Heart left ventricle (tissue), 16 donors: ENCODE results near the gene KLHDC7B. TPM values are rescaled to one million over a fixed set of nuclear protein-coding genes. Genes with fewer than 3 reads are reported as not detected.

ENCODE experiments used
- ATAC-seq, 4 donors: fragments of 200-7000 bp; cut with Tn5 transposase; one replicate each; pipeline ENCODE4 v1.9.1; 2020 to 2022; ENCODE audit warnings: moderate library complexity in 4 of 4, mild to moderate bottlenecking in 3 of 4, moderate number of reproducible peaks in 1 of 4
- DNase-seq, 5 donors: peaks; one replicate each; pipeline ENCODE4 v3.0.0-alpha.2; 2020
- H3K27ac ChIP-seq, 12 donors: fragments of 200-600 bp; sonication (generic) in 4 of 12; one replicate each; pipeline versions ENCODE4 v1.5.0 to v1.8.0; 2016 to 2022; ENCODE audit warnings: mild to moderate bottlenecking in 2 of 12
- H3K27me3 ChIP-seq, 9 donors: fragments of 200-600 bp; sonication (generic) in 2 of 9; one replicate each; pipeline versions ENCODE4 v1.5.1 to v1.8.0; 2016 to 2022; ENCODE audit warnings: mild to moderate bottlenecking in 3 of 9
- H3K36me3 ChIP-seq, 9 donors: fragments of 200-600 bp; sonication (generic) in 2 of 9; one replicate each; pipeline versions ENCODE4 v1.5.0 to v1.8.0; 2018 to 2022; ENCODE audit warnings: mild to moderate bottlenecking in 2 of 9
- H3K4me1 ChIP-seq, 12 donors: fragments of 200-600 bp; sonication (generic) in 4 of 12; one replicate each; pipeline versions ENCODE4 v1.5.0 to v1.8.0; 2016 to 2022; ENCODE audit warnings: mild to moderate bottlenecking in 3 of 12
- H3K4me3 ChIP-seq, 12 donors: fragments of 200-600 bp; sonication (generic) in 4 of 12; one replicate each; pipeline versions ENCODE4 v1.5.0 to v1.8.0; 2017 to 2022; ENCODE audit warnings: mild to moderate bottlenecking in 9 of 12, moderate library complexity in 4 of 12
- H3K9me3 ChIP-seq, 12 donors: fragments of 200-600 bp; sonication (generic) in 4 of 12; one replicate each; pipeline versions ENCODE4 v1.5.0 to v1.8.0; 2016 to 2022; ENCODE audit warnings: mild to moderate bottlenecking in 1 of 12
- CTCF ChIP-seq, 12 donors: fragments of 200-600 bp; sonication (generic) in 4 of 12; IDR thresholded peaks; one replicate each; pipeline versions ENCODE4 v1.5.0 to v1.8.0; 2018 to 2022; ENCODE audit warnings: antibody characterized with exemption in 12 of 12, mild to moderate bottlenecking in 5 of 12
- POLR2A ChIP-seq, 2 donors: fragments of 450-650 bp; IDR thresholded peaks; one replicate each; pipeline ENCODE4 v1.6.1; 2017; ENCODE audit warnings: antibody characterized with exemption in 2 of 2, mild to moderate bottlenecking in 2 of 2, moderate library complexity in 2 of 2
- WGBS, 4 donors: extraction: QIAGEN DNeasy Blood & Tissue Kit in 2 of 4; methylation state at CpG; one replicate each; pipeline versions ENCODE4 v1.1.5 to v1.1.7; 2013 to 2018; 5-methylcytosine and 5-hydroxymethylcytosine counted together
- intact Hi-C, 10 donors: fragments of 100-400 bp; cut with DNase I; formaldehyde crosslinking; loops; one replicate each; pipeline versions ENCODE4 v1.11.1 to v1.14.2; 2022
- polyA plus RNA-seq, 2 donors: library from polyadenylated mRNA; stranded (reverse); fragments of 200-250 nt; gene quantifications; one replicate each; pipeline ENCODE4 v1.2.3, GENCODE V29; 2013
- total RNA-seq, 9 donors: library from RNA; depleted of rRNA in 2 of 9; stranded (reverse); fragments of >200 nt in 2 of 9; fragmentation: NEBNext Ultra II Directional in 3 of 9; extraction: Animal tissue kit (Norgen Biotek cat#: 25700) in 3 of 9; gene quantifications; one replicate each; pipeline versions ENCODE4 v1.1.0 to v1.2.4, GENCODE V29; 2016 to 2023
- donor health status: ischemic (EF 13 %, LVEDD 7.1; RV severe dilation, severe dysfunction).
- donor health status: healthy with polysubstance abuse.
- donor health status: DM: no; HTN: yes; CAD: no.
- donor health status: DM: no; HTN: no; CAD: no.
- donor health status: ischemic (EF 25% LVEDD 6.9; RV normal size, moderate dysfunction).
- donor health status: ischemic (EF 25% LVEDD 5.7; RV mildly dilated, moderate dysfunction).
- donor health status: healthy.
- donor health status: DM: yes; HTN: yes; CAD: no.
- donor health status: ischemic (EF 35%, LVEDD 5.7; RV mildly dilated, moderate dysfunction).
- donor health status: nonischemic (EF 11% LVEDD 7.7; RV severe dilation, severe dysfunction).
- donor health status: DM: yes; HTN: yes; CAD: no.
- donor health status: PGD.
- donor health status: ischemic (EF 29% LVEDD 5.4; RV normal size, mild dysfunction).
- donor health status: nonischemic (EF 23%, LVEDD 6.1; RV moderate dilation, normal function).

Gene KLHDC7B
- total and polyA plus RNA-seq, 11 donors = 0.08 to 1.3 (median 0.13) TPM; not detected in 6

- Histone ChIP-seq H3K9me3 (no peaks in the 10 kb centered on the region), H3K27ac (no peak overlapping the region), H3K27me3 (peaks cover 24 to 83% (median 36%) of the 10 kb centered on the region in 9 donors), H3K4me3 (peak overlapping the region in 1 of 12 donors; percentile 26), H3K36me3 (no peaks in the 10 kb centered on the region), H3K4me1 (peaks cover 0 to 66% (median 17%) of the 10 kb centered on the region in 12 donors)
- no peak for DNase-seq
- no peak for ATAC-seq
- intact Hi-C loops = loop anchor here in 2 of 10 donors (5.0 to 10.0 kb wide), 2 partner anchors 65 to 67 kb away; no protein-coding TSS in a partner anchor
- 25 to 38% (median 32%) methylated on average over 23 to 35 of the region's 35 CpGs for WGBS, 4 donors
- TF ChIP-seq POLR2A (IDR thresholded peaks at IDR 0.05) (no peak), CTCF (IDR thresholded peaks at IDR 0.05) (no peak)
These were observed 1.7 kb downstream of the KLHDC7B start for GRCh38 chr22:50547263-50547985.

GRCh38 chr22:50548040-50548920, 2.6 kb downstream of the KLHDC7B start:
- DNase-seq (peak in 1 of 5 donors; percentile 67), ATAC-seq (peak in 2 of 4 donors; percentile 6 to 8)
- peak overlapping the region in 1 of 12 donors; percentile 74 for H3K27ac ChIP-seq
- H3K36me3 ChIP-seq = no peaks in the 10 kb centered on the region
- peaks cover 24 to 83% (median 36%) of the 10 kb centered on the region in 9 donors for H3K27me3 ChIP-seq
- H3K4me3 ChIP-seq = peak overlapping the region in 10 of 12 donors; percentile 16 to 65 (median 36)
- peaks cover 0 to 58% (median 17%) of the 10 kb centered on the region in 12 donors for H3K4me1 ChIP-seq
- intact Hi-C loops = loop anchor here in 2 of 10 donors (5.0 to 10.0 kb wide), 2 partner anchors 64 to 67 kb away; no protein-coding TSS in a partner anchor
- no peaks in the 10 kb centered on the region for H3K9me3 ChIP-seq
- WGBS, 4 donors = 9 to 15% (median 10%) methylated on average over 18 to 56 of the region's 56 CpGs
- TF ChIP-seq CTCF (IDR thresholded peaks at IDR 0.05) (peak in 1 of 12 donors; percentile 8), POLR2A (IDR thresholded peaks at IDR 0.05) (no peak)

DNA sequence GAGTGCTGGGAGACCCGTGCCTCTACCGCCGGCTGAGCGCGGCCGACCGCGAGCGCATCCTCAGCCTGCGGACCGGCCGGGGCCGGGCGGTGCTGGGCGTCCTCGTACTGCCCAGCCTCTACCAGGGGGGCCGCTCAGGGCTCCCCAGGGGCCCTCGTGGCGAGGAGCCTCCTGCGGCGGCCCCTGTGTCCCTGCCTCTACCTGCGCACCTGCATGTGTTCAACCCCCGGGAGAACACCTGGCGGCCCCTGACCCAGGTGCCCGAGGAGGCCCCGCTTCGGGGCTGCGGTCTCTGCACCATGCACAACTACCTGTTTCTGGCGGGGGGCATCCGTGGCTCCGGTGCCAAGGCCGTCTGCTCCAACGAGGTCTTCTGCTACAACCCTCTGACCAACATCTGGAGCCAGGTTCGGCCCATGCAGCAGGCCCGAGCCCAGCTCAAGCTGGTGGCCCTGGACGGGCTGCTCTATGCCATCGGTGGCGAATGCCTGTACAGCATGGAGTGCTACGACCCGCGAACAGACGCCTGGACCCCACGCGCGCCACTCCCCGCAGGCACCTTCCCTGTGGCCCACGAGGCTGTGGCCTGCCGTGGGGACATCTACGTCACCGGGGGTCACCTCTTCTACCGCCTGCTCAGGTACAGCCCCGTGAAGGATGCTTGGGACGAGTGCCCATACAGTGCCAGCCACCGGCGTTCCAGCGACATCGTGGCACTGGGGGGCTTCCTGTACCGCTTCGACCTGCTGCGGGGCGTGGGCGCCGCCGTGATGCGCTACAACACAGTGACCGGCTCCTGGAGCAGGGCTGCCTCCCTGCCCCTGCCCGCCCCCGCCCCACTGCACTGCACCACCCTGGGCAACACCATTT, 3.5 kb downstream of the KLHDC7B start:
- peak overlapping the region in 1 of 12 donors; percentile 74 for H3K27ac ChIP-seq
- no peak for TF ChIP-seq CTCF (IDR thresholded peaks at IDR 0.05)
- TF ChIP-seq POLR2A (IDR thresholded peaks at IDR 0.05) = no peak
- H3K9me3 ChIP-seq = no peaks in the 10 kb centered on the region
- intact Hi-C loops = loop anchor here in 2 of 10 donors (5.0 to 10.0 kb wide), 2 partner anchors 63 to 66 kb away; no protein-coding TSS in a partner anchor
- no peak for ATAC-seq
- peak overlapping the region in 10 of 12 donors; percentile 16 to 65 (median 36) for H3K4me3 ChIP-seq
- DNase-seq = no peak
- H3K4me1 ChIP-seq = peaks cover 0 to 49% (median 12%) of the 10 kb centered on the region in 12 donors
- no peaks in the 10 kb centered on the region for H3K36me3 ChIP-seq
- 63 to 83% (median 67%) methylated on average over 40 to 68 of the region's 68 CpGs for WGBS, 4 donors
- peaks cover 24 to 75% (median 36%) of the 10 kb centered on the region in 9 donors for H3K27me3 ChIP-seq
